Measurements from ENCODE around the gene RAP1GDS1.

Gene RAP1GDS1

DNA sequence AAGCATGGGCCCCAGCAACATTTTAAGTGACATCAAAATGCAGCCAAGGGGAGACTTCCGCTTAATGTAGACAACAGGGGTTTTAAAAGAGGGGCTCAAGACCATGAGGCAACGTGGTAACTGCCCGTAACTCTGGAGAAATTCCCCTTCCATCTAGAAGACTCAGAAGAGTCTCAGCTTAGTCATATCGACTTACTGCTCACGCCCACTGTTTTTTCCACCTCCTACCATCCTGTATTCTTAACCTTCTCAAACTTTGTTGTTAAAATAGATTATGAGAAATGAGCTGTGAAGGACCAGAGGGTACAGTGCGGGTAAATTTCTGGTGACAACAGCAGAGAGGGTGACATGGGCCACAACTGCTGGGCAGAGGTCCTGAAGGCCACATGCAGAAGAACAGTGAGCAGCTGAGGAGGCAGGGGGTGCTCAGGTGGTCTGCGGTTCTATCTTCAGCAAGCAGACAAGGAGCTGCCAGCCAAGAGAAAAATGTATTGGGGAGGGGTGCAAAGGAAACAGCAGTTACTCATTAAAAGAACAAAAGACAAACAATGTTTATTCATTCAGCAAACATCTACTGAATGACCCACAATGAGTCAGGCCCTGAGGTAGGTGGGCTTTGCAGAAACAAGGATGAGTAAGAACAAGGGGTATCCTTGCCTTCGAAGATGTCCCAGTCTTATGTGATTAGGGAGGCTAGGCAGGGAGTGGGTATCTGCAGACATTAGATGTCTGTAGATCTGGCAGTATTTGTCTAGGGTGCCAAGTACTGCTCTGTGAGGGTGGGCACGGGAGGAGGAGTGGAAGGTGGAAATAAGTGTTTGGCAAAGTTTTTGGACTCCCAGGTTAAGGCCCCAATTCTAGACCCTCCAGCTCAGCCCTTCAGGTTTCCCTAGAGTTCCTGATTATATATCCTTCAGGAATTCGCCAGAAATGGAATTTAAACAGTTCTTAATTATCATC, 221.9 kb downstream of the RAP1GDS1 start:
- no peak for DNase-seq (ENCODE audit: low read depth)

DNA sequence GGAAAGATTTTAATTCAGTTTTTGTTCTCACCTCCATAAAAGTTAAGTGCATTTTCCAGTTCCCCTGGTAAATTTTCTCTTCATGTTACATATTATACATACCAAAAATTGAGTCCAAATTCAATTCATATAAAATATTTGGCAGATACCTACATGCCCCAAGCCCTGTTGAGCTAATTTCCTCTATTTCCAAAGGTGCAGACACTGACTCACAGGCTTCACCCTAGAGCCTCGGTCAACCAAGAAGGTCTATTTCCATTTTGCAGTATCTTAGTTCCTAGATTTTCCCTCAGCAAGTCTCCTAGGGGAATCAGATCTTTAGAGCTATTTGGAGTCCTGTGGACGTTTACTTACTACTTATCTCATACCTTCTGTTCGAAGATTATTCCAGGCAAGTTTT, 222.8 kb downstream of the RAP1GDS1 start:
- no peak for DNase-seq (ENCODE audit: low read depth)

DNA sequence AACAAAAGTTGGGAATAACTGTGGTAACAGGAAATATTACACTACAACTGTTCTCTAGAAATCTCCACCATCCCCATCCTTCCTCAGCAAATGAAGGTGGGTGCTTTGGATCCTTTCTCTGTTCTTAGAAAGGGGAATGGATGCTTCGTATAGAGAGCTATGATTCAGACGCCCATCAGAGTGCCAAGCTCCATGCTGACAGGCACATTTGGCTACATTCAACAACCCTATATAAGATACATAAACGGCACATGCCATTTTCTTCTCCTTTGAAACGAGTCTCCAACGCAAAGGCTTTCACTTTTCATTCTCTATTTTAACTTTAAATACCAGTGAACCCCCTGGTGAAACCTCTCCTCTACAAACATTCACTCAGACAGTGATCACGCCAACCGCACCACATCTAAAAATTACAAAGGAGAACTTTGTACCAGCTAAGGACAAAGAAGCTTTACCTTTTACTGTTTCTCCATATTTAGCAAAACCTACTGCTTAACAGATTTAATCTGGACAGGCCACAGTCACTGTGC, 224.7 kb downstream of the RAP1GDS1 start:
- DNase-seq (ENCODE audit: low read depth) = no peak

DNA sequence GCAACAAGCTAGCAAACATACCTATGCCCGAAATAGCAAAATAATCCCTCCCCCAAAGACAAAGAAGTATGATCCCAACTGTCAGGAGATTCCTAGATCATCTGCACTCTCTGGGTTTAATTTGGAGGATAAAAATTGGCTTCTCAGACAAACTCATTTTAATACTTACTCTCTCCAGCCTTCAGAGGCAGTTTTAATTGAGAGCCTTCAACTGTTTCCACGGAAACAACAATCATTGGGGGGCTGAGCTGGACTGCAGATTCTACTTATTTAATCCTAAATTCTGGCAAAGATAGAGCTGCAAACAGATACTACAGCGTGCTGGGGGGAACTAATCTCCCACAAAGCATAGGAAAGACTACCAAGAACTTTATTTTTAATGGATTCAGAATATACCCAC, 229.1 kb downstream of the RAP1GDS1 start:
- DNase-seq (ENCODE audit: low read depth) = no peak

DNA sequence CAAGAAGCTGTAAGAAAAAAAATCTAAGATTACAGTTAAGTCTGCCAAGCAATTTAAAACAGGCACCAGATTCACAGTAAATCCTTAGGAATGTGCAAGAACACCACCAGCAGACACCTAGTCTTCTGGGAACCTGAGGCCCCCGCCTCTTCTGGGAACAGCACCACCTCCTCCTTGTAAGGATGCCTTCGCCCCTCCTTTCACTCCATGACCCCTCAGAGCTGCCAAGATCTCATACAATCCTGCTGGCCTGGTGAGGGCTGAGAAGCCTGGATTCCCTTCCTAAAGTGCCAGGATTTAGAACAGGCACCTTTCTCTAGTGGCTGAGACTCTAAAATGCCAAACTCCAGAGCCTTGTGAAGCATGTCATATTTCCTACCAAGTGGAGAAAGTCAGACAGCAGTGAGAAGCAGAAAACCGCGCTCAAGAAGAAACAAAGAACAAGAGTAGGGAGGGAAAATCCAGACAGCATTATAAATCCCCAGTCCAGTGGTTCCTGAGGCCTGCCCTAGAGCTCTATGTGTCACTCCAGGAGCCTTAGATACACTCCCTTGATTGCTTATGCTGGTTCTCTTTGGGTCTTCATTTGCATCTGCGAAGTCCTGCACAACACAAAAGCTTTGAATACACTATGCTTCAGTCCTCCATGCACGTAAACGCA, 230.8 kb downstream of the RAP1GDS1 start:
- DNase-seq (ENCODE audit: low read depth) = no peak

DNA sequence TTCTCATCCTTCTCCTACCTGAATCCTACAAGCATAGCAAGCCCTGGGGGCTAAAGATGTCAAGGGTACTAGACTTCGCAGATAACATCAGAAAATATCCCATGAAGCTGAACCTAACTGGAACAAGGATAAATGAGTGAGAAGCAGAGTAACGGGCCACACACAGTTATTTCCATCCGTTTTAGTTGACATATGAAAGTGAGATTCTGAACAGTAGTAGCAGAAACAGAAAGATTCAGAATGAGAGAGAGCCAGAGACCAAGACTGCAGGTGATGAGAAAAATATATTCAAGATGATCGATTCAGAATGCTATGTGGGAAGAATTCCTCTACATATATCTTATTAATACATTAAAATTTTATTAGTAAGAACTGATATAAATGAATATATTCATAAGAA, 232.1 kb downstream of the RAP1GDS1 start:
- DNase-seq (ENCODE audit: low read depth) = no peak

Data from T follicular helper cell (primary cell).